GM19468 (cell line): ENCODE results near the gene MAIP1.

ENCODE experiments used
- ATAC-seq: cut with Tn5 transposase; IDR thresholded peaks from one replicate; pipeline ENCODE4 v1.9.1; 2021; ENCODE audit warnings: mild to moderate bottlenecking, moderate library complexity, moderate number of reproducible peaks; ENCODE audit not compliant: unreplicated experiment; ENCODE audit errors: extremely low read depth

MAIP1 gene

GRCh38 chr2:199946196-199946595, 9.2 kb upstream of the MAIP1 start:
- ATAC-seq = no peak

- ATAC-seq = no peak
Measured at GRCh38 chr2:199946836-199947235, 8.5 kb upstream of the MAIP1 start.

- ATAC-seq = no peak
Measured at GRCh38 chr2:199950396-199950795, 5.0 kb upstream of the MAIP1 start.

- ATAC-seq = no peak
Measured at GRCh38 chr2:199951023-199951422, 4.4 kb upstream of the MAIP1 start.

GRCh38 chr2:199955007-199955338, 409 bp upstream of the MAIP1 start:
- ATAC-seq = peak; percentile 10

GRCh38 chr2:199956062-199956380, 639 bp downstream of the MAIP1 start:
- no peak for ATAC-seq

- ATAC-seq = no peak
Measured at GRCh38 chr2:199958014-199958413, 2.6 kb downstream of the MAIP1 start.

GRCh38 chr2:199962203-199962602, 6.8 kb downstream of the MAIP1 start:
- ATAC-seq = no peak

GRCh38 chr2:199966405-199966804, 11.0 kb downstream of the MAIP1 start:
- no peak for ATAC-seq

- no peak for ATAC-seq
Measured at GRCh38 chr2:199966976-199967375, 11.6 kb downstream of the MAIP1 start.

- no peak for ATAC-seq
Measured at GRCh38 chr2:199968126-199968525, 12.7 kb downstream of the MAIP1 start.

GRCh38 chr2:199972088-199972626, 16.8 kb downstream of the MAIP1 start:
- no peak for ATAC-seq

- no peak for ATAC-seq
Measured at GRCh38 chr2:199973703-199974102, 18.3 kb downstream of the MAIP1 start.

- ATAC-seq = no peak
Measured at GRCh38 chr2:199975273-199975895, 20.0 kb downstream of the MAIP1 start.

- peak; percentile 36 for ATAC-seq
Measured at GRCh38 chr2:199977984-199978415, 22.6 kb downstream of the MAIP1 start.

GRCh38 chr2:199979398-199979797, 24.0 kb downstream of the MAIP1 start:
- no peak for ATAC-seq

- peak; percentile 29 for ATAC-seq
Measured at GRCh38 chr2:199979832-199980628, 24.6 kb downstream of the MAIP1 start.

- no peak for ATAC-seq
Measured at GRCh38 chr2:199982126-199982843, 26.9 kb downstream of the MAIP1 start.

GRCh38 chr2:199983534-199983933, 28.2 kb downstream of the MAIP1 start:
- ATAC-seq = no peak

GRCh38 chr2:199984159-199984558, 28.8 kb downstream of the MAIP1 start:
- ATAC-seq = no peak

- ATAC-seq = no peak
Measured at GRCh38 chr2:199984755-199985154, 29.4 kb downstream of the MAIP1 start.
